Liver (tissue), 9 donors: ENCODE results near the gene NYAP2. TPM values are rescaled to one million over a fixed set of nuclear protein-coding genes. Genes with fewer than 3 reads are reported as not detected.

Experiments used
- DNase-seq: peaks from one replicate; pipeline ENCODE4 v3.0.0-alpha.2; 2017; ENCODE audit warnings: low spot score
- H3K27ac ChIP-seq, 2 donors: one replicate each; pipeline ENCODE4 v1.7.0; 2013; ENCODE audit warnings: inconsistent platforms in 2 of 2, low read length in 2 of 2, control low read depth in 1 of 2, low read depth in 1 of 2, mild to moderate bottlenecking in 1 of 2
- H3K27me3 ChIP-seq, 4 donors: one replicate each; pipeline versions ENCODE4 v1.6.1 to v1.7.0; 2013; ENCODE audit warnings: low read length in 3 of 4, inconsistent platforms in 1 of 4, mild to moderate bottlenecking in 1 of 4, moderate library complexity in 1 of 4; ENCODE audit not compliant: control insufficient read depth in 4 of 4, insufficient read depth in 4 of 4
- H3K36me3 ChIP-seq, 4 donors: one replicate each; pipeline versions ENCODE4 v1.6.1 to v1.7.0; 2013; ENCODE audit warnings: low read length in 3 of 4, mild to moderate bottlenecking in 3 of 4, low read depth in 1 of 4, moderate library complexity in 1 of 4; ENCODE audit not compliant: control insufficient read depth in 4 of 4, insufficient read depth in 3 of 4
- H3K4me1 ChIP-seq, 4 donors: one replicate each; pipeline versions ENCODE4 v1.6.1 to v1.7.0; 2013; ENCODE audit warnings: low read length in 3 of 4, mild to moderate bottlenecking in 3 of 4, moderate library complexity in 1 of 4; ENCODE audit not compliant: control insufficient read depth in 4 of 4, insufficient read depth in 4 of 4
- H3K4me3 ChIP-seq, 3 donors: one replicate each; pipeline versions ENCODE4 v1.6.1 to v1.7.0; 2013; ENCODE audit warnings: low read length in 3 of 3, control low read depth in 1 of 3, low read depth in 1 of 3, mild to moderate bottlenecking in 1 of 3
- H3K9ac ChIP-seq, 2 donors: one replicate each; pipeline ENCODE4 v1.7.0; 2013; ENCODE audit warnings: low read length in 2 of 2, mild to moderate bottlenecking in 2 of 2, moderate library complexity in 2 of 2, control low read depth in 1 of 2, low read depth in 1 of 2
- H3K9me3 ChIP-seq, 4 donors: one replicate each; pipeline versions ENCODE4 v1.6.1 to v1.7.0; 2013; ENCODE audit warnings: low read length in 3 of 4; ENCODE audit not compliant: control insufficient read depth in 4 of 4
- EGR1 ChIP-seq, 2 donors: IDR thresholded peaks; 2 replicates each; pipeline ENCODE4 v1.6.1; 2016 to 2018; ENCODE audit warnings: antibody characterized with exemption in 2 of 2, low read depth in 2 of 2
- FOXA1 ChIP-seq: IDR thresholded peaks from 2 replicates; pipeline ENCODE4 v1.6.1; 2016; ENCODE audit warnings: antibody characterized with exemption
- FOXA2 ChIP-seq: IDR thresholded peaks from 2 replicates; pipeline ENCODE4 v1.6.1; 2016; ENCODE audit warnings: antibody characterized with exemption
- GABPA ChIP-seq, 2 donors: IDR thresholded peaks in 1 of 2; conservative IDR thresholded peaks in 1 of 2; 2 replicates each; pipeline ENCODE4 v1.6.1; 2016; ENCODE audit warnings: antibody characterized with exemption in 2 of 2, mild to moderate bottlenecking in 1 of 2, moderate library complexity in 1 of 2
- JUND ChIP-seq, 2 donors: IDR thresholded peaks; 2 replicates each; pipeline ENCODE4 v1.6.1; 2016; ENCODE audit warnings: antibody characterized with exemption in 2 of 2
- NR2F2 ChIP-seq: IDR thresholded peaks from 2 replicates; pipeline ENCODE4 v1.6.1; 2016; ENCODE audit warnings: antibody characterized with exemption
- RAD21 ChIP-seq, 2 donors: IDR thresholded peaks; 2 replicates each; pipeline ENCODE4 v1.6.1; 2016; ENCODE audit warnings: antibody characterized with exemption in 2 of 2, mild to moderate bottlenecking in 2 of 2
- RXRA ChIP-seq, 2 donors: IDR thresholded peaks; 2 replicates each; pipeline ENCODE4 v1.6.1; 2017 to 2018; ENCODE audit warnings: antibody characterized with exemption in 2 of 2, mild to moderate bottlenecking in 1 of 2
- SP1 ChIP-seq: IDR thresholded peaks from 2 replicates; pipeline ENCODE4 v1.6.1; 2018; ENCODE audit warnings: antibody characterized with exemption, mild to moderate bottlenecking
- TAF1 ChIP-seq: conservative IDR thresholded peaks from 2 replicates; pipeline ENCODE4 v1.6.1; 2016; ENCODE audit warnings: antibody characterized with exemption, mild to moderate bottlenecking
- YY1 ChIP-seq: IDR thresholded peaks from 2 replicates; pipeline ENCODE4 v1.6.1; 2016; ENCODE audit warnings: antibody characterized with exemption, mild to moderate bottlenecking
- WGBS: extraction: QIAGEN DNeasy Blood & Tissue Kit; methylation state at CpG from one replicate; pipeline ENCODE4 v1.1.7; 2013; 5-methylcytosine and 5-hydroxymethylcytosine counted together
- polyA plus RNA-seq, 2 donors: library from polyadenylated mRNA; stranded (reverse) in 1 of 2; unstranded in 1 of 2; fragments of 200-250 nt in 1 of 2; fragments of >200 nt in 1 of 2; fragmentation: Nextera tagmentation in 1 of 2; extraction: Ambion mirVana in 1 of 2; gene quantifications; one replicate each; pipeline versions ENCODE4 v1.2.1 to v1.2.3, GENCODE V29; 2013 to 2015
- total RNA-seq, 2 donors: library from RNA; depleted of rRNA; stranded (reverse); fragments of >200 nt; gene quantifications; one replicate each; pipeline ENCODE4 v1.2.3, GENCODE V29; 2014
- TF ChIP-seq, protein P1 (sequence below): IDR thresholded peaks from 2 replicates; pipeline ENCODE4 v1.6.1; 2016; ENCODE audit warnings: antibody characterized with exemption
- TF ChIP-seq, protein P2 (sequence below): IDR thresholded peaks from 2 replicates; pipeline ENCODE4 v1.6.1; 2016; ENCODE audit warnings: antibody characterized with exemption, mild to moderate bottlenecking
- TF ChIP-seq, protein P3 (sequence below): IDR thresholded peaks from 2 replicates; pipeline ENCODE4 v1.6.1; 2016; ENCODE audit warnings: antibody characterized with exemption
- TF ChIP-seq, protein P4 (sequence below): IDR thresholded peaks from 2 replicates; pipeline ENCODE4 v1.6.1; 2016; ENCODE audit warnings: antibody characterized with exemption
- TF ChIP-seq, protein P5 (sequence below): fragments of 150-350 bp; IDR thresholded peaks from 2 replicates; pipeline ENCODE4 v1.5.1; 2017; ENCODE audit warnings: improper control_type of control experiment, low read depth, low read length; ENCODE audit not compliant: missing input control
- donor health status: healthy.
- donor health status: healthy.
- donor health status: healthy.
- donor health status: healthy.
- donor health status: healthy.

NYAP2 gene
- total and polyA plus RNA-seq, 4 donors: not detected

DNA sequence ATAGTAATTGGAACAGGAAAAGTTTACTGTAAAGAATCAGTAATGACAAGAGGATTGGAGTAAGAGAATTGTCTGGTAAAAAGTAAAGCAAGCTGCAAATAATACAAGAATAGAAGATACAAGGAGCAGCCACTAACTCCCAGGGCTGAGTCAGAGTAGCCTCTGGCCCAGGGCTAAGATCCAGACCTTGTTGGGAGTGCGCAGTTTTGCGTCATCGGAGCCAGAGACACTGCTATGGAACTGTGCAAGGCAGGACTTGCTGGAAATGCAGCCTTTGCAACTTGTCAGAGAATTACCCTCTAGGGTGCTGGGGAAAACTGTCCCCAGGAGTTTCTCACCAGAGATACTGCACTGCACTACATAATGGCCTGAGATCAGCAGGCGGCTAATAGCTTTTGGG is 135.2 kb downstream of the NYAP2 start:
- WGBS: 89% methylated on average over 4 of the region's 4 CpGs
- Histone ChIP-seq H3K4me3 (no peak overlapping the region), H3K9me3 (peaks cover 0 to 3% (median 0%) of the 10 kb centered on the region in 4 donors), H3K9ac (no peak overlapping the region), H3K27me3 (peaks cover 0 to 3% (median 0%) of the 10 kb centered on the region in 4 donors), H3K4me1 (no peaks in the 10 kb centered on the region), H3K27ac (no peak overlapping the region), H3K36me3 (no peaks in the 10 kb centered on the region)
- DNase-seq: no peak
- TF ChIP-seq YY1 (no peak), FOXA2 (no peak), RXRA (IDR thresholded peaks at IDR 0.05) (no peak)
- TF ChIP-seq, protein P1, sequence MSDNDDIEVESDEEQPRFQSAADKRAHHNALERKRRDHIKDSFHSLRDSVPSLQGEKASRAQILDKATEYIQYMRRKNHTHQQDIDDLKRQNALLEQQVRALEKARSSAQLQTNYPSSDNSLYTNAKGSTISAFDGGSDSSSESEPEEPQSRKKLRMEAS: no peak

DNA sequence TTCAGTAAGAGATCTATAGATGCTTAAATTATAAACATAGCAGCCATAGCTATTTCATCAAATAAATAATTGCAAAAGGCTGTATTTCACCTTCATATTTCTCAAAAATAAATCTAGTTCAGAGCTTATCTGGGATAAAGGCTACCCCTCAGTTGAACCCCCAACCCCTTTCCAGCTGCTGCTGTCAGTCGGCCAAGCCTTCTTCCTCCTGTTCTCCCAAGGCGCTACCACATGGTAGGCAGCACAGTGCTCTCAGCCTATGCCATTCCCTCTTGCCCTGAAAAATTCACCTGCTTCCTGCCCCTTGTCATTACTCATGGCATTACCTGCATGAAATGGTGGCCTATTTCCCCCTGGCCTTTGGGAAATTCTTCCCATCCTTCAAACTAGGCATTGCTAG is 136.5 kb downstream of the NYAP2 start:
- Histone ChIP-seq H3K27me3 (no peaks in the 10 kb centered on the region), H3K27ac (no peak overlapping the region), H3K4me3 (no peak overlapping the region), H3K9ac (no peak overlapping the region), H3K36me3 (no peaks in the 10 kb centered on the region), H3K4me1 (no peaks in the 10 kb centered on the region), H3K9me3 (no peaks in the 10 kb centered on the region)
- 82% methylated on average over 2 of the region's 2 CpGs for WGBS
- TF ChIP-seq, protein P2, sequence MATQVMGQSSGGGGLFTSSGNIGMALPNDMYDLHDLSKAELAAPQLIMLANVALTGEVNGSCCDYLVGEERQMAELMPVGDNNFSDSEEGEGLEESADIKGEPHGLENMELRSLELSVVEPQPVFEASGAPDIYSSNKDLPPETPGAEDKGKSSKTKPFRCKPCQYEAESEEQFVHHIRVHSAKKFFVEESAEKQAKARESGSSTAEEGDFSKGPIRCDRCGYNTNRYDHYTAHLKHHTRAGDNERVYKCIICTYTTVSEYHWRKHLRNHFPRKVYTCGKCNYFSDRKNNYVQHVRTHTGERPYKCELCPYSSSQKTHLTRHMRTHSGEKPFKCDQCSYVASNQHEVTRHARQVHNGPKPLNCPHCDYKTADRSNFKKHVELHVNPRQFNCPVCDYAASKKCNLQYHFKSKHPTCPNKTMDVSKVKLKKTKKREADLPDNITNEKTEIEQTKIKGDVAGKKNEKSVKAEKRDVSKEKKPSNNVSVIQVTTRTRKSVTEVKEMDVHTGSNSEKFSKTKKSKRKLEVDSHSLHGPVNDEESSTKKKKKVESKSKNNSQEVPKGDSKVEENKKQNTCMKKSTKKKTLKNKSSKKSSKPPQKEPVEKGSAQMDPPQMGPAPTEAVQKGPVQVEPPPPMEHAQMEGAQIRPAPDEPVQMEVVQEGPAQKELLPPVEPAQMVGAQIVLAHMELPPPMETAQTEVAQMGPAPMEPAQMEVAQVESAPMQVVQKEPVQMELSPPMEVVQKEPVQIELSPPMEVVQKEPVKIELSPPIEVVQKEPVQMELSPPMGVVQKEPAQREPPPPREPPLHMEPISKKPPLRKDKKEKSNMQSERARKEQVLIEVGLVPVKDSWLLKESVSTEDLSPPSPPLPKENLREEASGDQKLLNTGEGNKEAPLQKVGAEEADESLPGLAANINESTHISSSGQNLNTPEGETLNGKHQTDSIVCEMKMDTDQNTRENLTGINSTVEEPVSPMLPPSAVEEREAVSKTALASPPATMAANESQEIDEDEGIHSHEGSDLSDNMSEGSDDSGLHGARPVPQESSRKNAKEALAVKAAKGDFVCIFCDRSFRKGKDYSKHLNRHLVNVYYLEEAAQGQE: no peak
- TF ChIP-seq, protein P3, sequence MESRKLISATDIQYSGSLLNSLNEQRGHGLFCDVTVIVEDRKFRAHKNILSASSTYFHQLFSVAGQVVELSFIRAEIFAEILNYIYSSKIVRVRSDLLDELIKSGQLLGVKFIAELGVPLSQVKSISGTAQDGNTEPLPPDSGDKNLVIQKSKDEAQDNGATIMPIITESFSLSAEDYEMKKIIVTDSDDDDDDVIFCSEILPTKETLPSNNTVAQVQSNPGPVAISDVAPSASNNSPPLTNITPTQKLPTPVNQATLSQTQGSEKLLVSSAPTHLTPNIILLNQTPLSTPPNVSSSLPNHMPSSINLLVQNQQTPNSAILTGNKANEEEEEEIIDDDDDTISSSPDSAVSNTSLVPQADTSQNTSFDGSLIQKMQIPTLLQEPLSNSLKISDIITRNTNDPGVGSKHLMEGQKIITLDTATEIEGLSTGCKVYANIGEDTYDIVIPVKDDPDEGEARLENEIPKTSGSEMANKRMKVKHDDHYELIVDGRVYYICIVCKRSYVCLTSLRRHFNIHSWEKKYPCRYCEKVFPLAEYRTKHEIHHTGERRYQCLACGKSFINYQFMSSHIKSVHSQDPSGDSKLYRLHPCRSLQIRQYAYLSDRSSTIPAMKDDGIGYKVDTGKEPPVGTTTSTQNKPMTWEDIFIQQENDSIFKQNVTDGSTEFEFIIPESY: no peak
- TF ChIP-seq NR2F2 (no peak), GABPA (IDR thresholded peaks at IDR 0.05 in 1 of 2, conservative IDR thresholded peaks at IDR 0.05 in 1 of 2) (no peak), FOXA2 (no peak), JUND (IDR thresholded peaks at IDR 0.05) (no peak)
- no peak for DNase-seq

DNA sequence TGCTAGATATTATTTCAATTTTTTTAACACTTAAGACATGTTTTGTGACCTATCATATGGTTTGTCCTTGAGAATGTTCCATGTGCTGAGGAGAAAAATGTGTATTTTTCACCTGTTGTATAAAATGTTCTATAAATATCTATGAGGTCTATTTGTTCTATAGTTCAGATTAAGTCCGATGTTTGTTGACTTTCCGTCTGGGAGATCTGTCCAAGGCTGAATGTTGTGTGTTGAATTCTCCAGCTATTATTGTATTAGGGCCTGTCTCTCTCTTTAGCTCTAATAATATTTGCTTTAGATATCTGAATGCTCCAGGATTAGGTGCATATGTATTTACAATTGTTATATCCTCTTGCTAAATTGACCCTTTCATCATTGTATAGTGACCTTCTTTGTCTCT is 144.1 kb downstream of the NYAP2 start:
- peaks cover 0 to 2% (median 0%) of the 10 kb centered on the region in 4 donors for H3K27me3 ChIP-seq
- H3K4me3 ChIP-seq: no peak overlapping the region
- H3K9ac ChIP-seq: no peak overlapping the region
- TF ChIP-seq, protein P4, sequence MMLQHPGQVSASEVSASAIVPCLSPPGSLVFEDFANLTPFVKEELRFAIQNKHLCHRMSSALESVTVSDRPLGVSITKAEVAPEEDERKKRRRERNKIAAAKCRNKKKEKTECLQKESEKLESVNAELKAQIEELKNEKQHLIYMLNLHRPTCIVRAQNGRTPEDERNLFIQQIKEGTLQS: no peak
- TF ChIP-seq, protein P5, sequence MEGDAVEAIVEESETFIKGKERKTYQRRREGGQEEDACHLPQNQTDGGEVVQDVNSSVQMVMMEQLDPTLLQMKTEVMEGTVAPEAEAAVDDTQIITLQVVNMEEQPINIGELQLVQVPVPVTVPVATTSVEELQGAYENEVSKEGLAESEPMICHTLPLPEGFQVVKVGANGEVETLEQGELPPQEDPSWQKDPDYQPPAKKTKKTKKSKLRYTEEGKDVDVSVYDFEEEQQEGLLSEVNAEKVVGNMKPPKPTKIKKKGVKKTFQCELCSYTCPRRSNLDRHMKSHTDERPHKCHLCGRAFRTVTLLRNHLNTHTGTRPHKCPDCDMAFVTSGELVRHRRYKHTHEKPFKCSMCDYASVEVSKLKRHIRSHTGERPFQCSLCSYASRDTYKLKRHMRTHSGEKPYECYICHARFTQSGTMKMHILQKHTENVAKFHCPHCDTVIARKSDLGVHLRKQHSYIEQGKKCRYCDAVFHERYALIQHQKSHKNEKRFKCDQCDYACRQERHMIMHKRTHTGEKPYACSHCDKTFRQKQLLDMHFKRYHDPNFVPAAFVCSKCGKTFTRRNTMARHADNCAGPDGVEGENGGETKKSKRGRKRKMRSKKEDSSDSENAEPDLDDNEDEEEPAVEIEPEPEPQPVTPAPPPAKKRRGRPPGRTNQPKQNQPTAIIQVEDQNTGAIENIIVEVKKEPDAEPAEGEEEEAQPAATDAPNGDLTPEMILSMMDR: no peak
- TF ChIP-seq GABPA (IDR thresholded peaks at IDR 0.05 in 1 of 2, conservative IDR thresholded peaks at IDR 0.05 in 1 of 2): no peak
- TF ChIP-seq NR2F2: no peak
- no peak for TF ChIP-seq YY1
- TF ChIP-seq RAD21 (IDR thresholded peaks at IDR 0.05): no peak
- TF ChIP-seq SP1: no peak
- no peak for TF ChIP-seq TAF1
- TF ChIP-seq, protein P1: no peak
- TF ChIP-seq EGR1 (IDR thresholded peaks at IDR 0.05; ENCODE audit: low read depth in 2 of 2): no peak
- TF ChIP-seq FOXA1: no peak
- TF ChIP-seq, protein P2: no peak
- TF ChIP-seq FOXA2: no peak
- no peak for DNase-seq
- H3K36me3 ChIP-seq: no peaks in the 10 kb centered on the region
- H3K4me1 ChIP-seq: no peaks in the 10 kb centered on the region
- no peak overlapping the region for H3K27ac ChIP-seq
- no peaks in the 10 kb centered on the region for H3K9me3 ChIP-seq
- 67% methylated on average over 2 of the region's 2 CpGs for WGBS
